Neural progenitor cell (in vitro differentiated cells): ENCODE measurements around the gene GDF11. TPM values are rescaled to one million over a fixed set of nuclear protein-coding genes. Genes with fewer than 3 reads are reported as not detected.

Source experiments
- DNase-seq: peaks from one replicate; pipeline ENCODE4 v3.0.0-alpha.2; 2016; ENCODE audit warnings: low spot score
- H2AFZ ChIP-seq: fragments of 200-600 bp; sonication (generic); replicated peaks from 2 replicates; pipeline ENCODE4 v1.6.1; 2016; ENCODE audit warnings: antibody characterized with exemption
- H3F3A ChIP-seq: fragments of 200-600 bp; sonication (generic); 2 replicates; pipeline ENCODE4 v1.6.1; 2016; ENCODE audit warnings: antibody characterized with exemption, low read depth
- H3K27ac ChIP-seq: fragments of 200-600 bp; sonication (generic); 2 replicates; pipeline ENCODE4 v1.5.1; 2016; ENCODE audit warnings: mild to moderate bottlenecking
- H3K27me3 ChIP-seq: fragments of 200-600 bp; sonication (generic); 2 replicates; pipeline ENCODE4 v1.6.1; 2016; ENCODE audit warnings: mild to moderate bottlenecking, moderate library complexity
- H3K36me3 ChIP-seq: fragments of 200-600 bp; sonication (generic); 2 replicates; pipeline ENCODE4 v1.5.1; 2016
- H3K4me1 ChIP-seq: fragments of 200-600 bp; sonication (generic); 2 replicates; pipeline ENCODE4 v1.6.1; 2016; ENCODE audit warnings: mixed run types
- H3K4me2 ChIP-seq: fragments of 200-600 bp; sonication (generic); 2 replicates; pipeline ENCODE4 v1.6.1; 2016
- H3K4me3 ChIP-seq: fragments of 200-600 bp; sonication (generic); 2 replicates; pipeline ENCODE4 v1.5.1; 2016
- H3K79me2 ChIP-seq: fragments of 200-600 bp; sonication (generic); 2 replicates; pipeline ENCODE4 v1.6.1; 2016; ENCODE audit warnings: low read depth
- H3K9ac ChIP-seq: fragments of 200-600 bp; sonication (generic); 2 replicates; pipeline ENCODE4 v1.6.1; 2016
- H3K9me3 ChIP-seq: fragments of 200-600 bp; sonication (generic); 2 replicates; pipeline ENCODE4 v1.5.1; 2016; ENCODE audit warnings: low read depth
- H4K20me1 ChIP-seq: fragments of 200-600 bp; sonication (generic); 2 replicates; pipeline ENCODE4 v1.6.1; 2016; ENCODE audit warnings: low read depth
- H3K27ac Mint-ChIP-seq: 3 replicates; pipeline ENCODE4 v1.8.0; 2021; ENCODE audit warnings: mixed read lengths
- H3K27me3 Mint-ChIP-seq: 2 replicates; pipeline ENCODE4 v1.8.0; 2022; ENCODE audit warnings: low read depth, mild to moderate bottlenecking, inconsistent platforms, moderate library complexity, mixed read lengths; ENCODE audit not compliant: insufficient read depth
- H3K36me3 Mint-ChIP-seq: 3 replicates; pipeline ENCODE4 v1.8.0; 2021; ENCODE audit warnings: mixed read lengths
- H3K4me1 Mint-ChIP-seq: 3 replicates; pipeline ENCODE4 v1.8.0; 2021; ENCODE audit warnings: mixed read lengths
- H3K4me3 Mint-ChIP-seq: 3 replicates; pipeline ENCODE4 v1.8.0; 2021; ENCODE audit warnings: mild to moderate bottlenecking, moderate library complexity, mixed read lengths
- H3K9me3 Mint-ChIP-seq: 3 replicates; pipeline ENCODE4 v1.8.0; 2020; ENCODE audit warnings: mixed read lengths
- CTCF ChIP-seq: fragments of 200-600 bp; sonication (generic); IDR thresholded peaks from 2 replicates; pipeline ENCODE4 v1.5.1; 2017; ENCODE audit warnings: antibody characterized with exemption, mild to moderate bottlenecking
- EZH2 ChIP-seq: fragments of 200-600 bp; sonication (generic); IDR thresholded peaks from 2 replicates; pipeline ENCODE4 v1.6.1; 2017; ENCODE audit warnings: antibody characterized with exemption, mild to moderate bottlenecking, moderate library complexity
- EZH2phosphoT487 ChIP-seq: fragments of 200-600 bp; sonication (generic); IDR thresholded peaks from 2 replicates; pipeline ENCODE4 v1.6.1; 2017; ENCODE audit warnings: antibody characterized with exemption
- total RNA-seq: library from RNA; depleted of rRNA; stranded (reverse); fragments of >200 nt; gene quantifications from 2 replicates; pipeline ENCODE4 v1.2.3, GENCODE V29; 2015; ENCODE audit warnings: low replicate concordance

GDF11 gene
- total RNA-seq, 1 donor from 2014 or later: 9.1 TPM

GRCh38 chr12:55762646-55763045 lies 19.7 kb downstream of the GDF11 start:
- H4K20me1 ChIP-seq: peaks cover 69% of the 10 kb centered on the region
- Mint-ChIP-seq H3K27ac (no peak overlapping the region), H3K4me1 (peaks cover 16% of the 10 kb centered on the region), H3K27me3 (peaks cover 4% of the 10 kb centered on the region), H3K36me3 (peaks cover 45% of the 10 kb centered on the region), H3K4me3 (no peak overlapping the region), H3K9me3 (peaks cover 2% of the 10 kb centered on the region)
- no peaks in the 10 kb centered on the region for H3K27me3 ChIP-seq
- no peaks in the 10 kb centered on the region for H3K9me3 ChIP-seq
- H3K79me2 ChIP-seq: peaks cover 6% of the 10 kb centered on the region
- H3F3A ChIP-seq: peaks cover 32% of the 10 kb centered on the region
- H3K4me2 ChIP-seq: no peak overlapping the region
- no peak overlapping the region for H3K4me3 ChIP-seq
- TF ChIP-seq CTCF: no peak
- TF ChIP-seq EZH2phosphoT487: no peak
- DNase-seq: no peak
- no peak overlapping the region for H3K27ac ChIP-seq
- peaks cover 22% of the 10 kb centered on the region for H3K36me3 ChIP-seq
- no peak overlapping the region for H3K9ac ChIP-seq
- no peak overlapping the region for H2AFZ ChIP-seq
- H3K4me1 ChIP-seq: peaks cover 7% of the 10 kb centered on the region

GRCh38 chr12:55765736-55766290 lies 22.9 kb downstream of the GDF11 start:
- no peak for TF ChIP-seq EZH2
- no peak for TF ChIP-seq EZH2phosphoT487
- TF ChIP-seq CTCF: no peak
- H3K4me2 ChIP-seq: no peak overlapping the region
- no peaks in the 10 kb centered on the region for H3K4me1 ChIP-seq
- H4K20me1 ChIP-seq: peaks cover 55% of the 10 kb centered on the region
- H3K9ac ChIP-seq: no peak overlapping the region
- Mint-ChIP-seq H3K9me3 (no peaks in the 10 kb centered on the region), H3K4me1 (peaks cover 14% of the 10 kb centered on the region), H3K27me3 (peaks cover 4% of the 10 kb centered on the region), H3K27ac (peak overlapping the region; percentile 5), H3K4me3 (no peak overlapping the region), H3K36me3 (peaks cover 27% of the 10 kb centered on the region)
- H3K4me3 ChIP-seq: no peak overlapping the region
- H2AFZ ChIP-seq: no peak overlapping the region
- DNase-seq: no peak
- H3K36me3 ChIP-seq: no peaks in the 10 kb centered on the region
- H3K9me3 ChIP-seq: no peaks in the 10 kb centered on the region
- peaks cover 13% of the 10 kb centered on the region for H3K79me2 ChIP-seq
- peaks cover 3% of the 10 kb centered on the region for H3F3A ChIP-seq
- no peak overlapping the region for H3K27ac ChIP-seq
- no peaks in the 10 kb centered on the region for H3K27me3 ChIP-seq

GRCh38 chr12:55767156-55767555 lies 24.2 kb downstream of the GDF11 start:
- no peak overlapping the region for H2AFZ ChIP-seq
- H3K79me2 ChIP-seq: peaks cover 20% of the 10 kb centered on the region
- no peaks in the 10 kb centered on the region for H3K9me3 ChIP-seq
- Mint-ChIP-seq H3K4me3 (no peak overlapping the region), H3K9me3 (no peaks in the 10 kb centered on the region), H3K27ac (no peak overlapping the region), H3K27me3 (peaks cover 4% of the 10 kb centered on the region), H3K36me3 (peaks cover 30% of the 10 kb centered on the region), H3K4me1 (peaks cover 14% of the 10 kb centered on the region)
- H3K36me3 ChIP-seq: peaks cover 4% of the 10 kb centered on the region
- no peak overlapping the region for H3K4me3 ChIP-seq
- no peak for DNase-seq
- no peak overlapping the region for H3K27ac ChIP-seq
- no peaks in the 10 kb centered on the region for H3K4me1 ChIP-seq
- H3K9ac ChIP-seq: no peak overlapping the region
- peaks cover 3% of the 10 kb centered on the region for H3F3A ChIP-seq
- no peak for TF ChIP-seq EZH2phosphoT487
- no peak for TF ChIP-seq EZH2
- TF ChIP-seq CTCF: no peak
- H3K4me2 ChIP-seq: no peak overlapping the region
- peaks cover 63% of the 10 kb centered on the region for H4K20me1 ChIP-seq
- no peaks in the 10 kb centered on the region for H3K27me3 ChIP-seq
